Measurements from ENCODE around the gene LHX3. TPM values are rescaled to one million over a fixed set of nuclear protein-coding genes. Genes with fewer than 3 reads are reported as not detected.

Gene LHX3
- polyA plus RNA-seq, 1 donor from 2014 or later = not detected

DNA sequence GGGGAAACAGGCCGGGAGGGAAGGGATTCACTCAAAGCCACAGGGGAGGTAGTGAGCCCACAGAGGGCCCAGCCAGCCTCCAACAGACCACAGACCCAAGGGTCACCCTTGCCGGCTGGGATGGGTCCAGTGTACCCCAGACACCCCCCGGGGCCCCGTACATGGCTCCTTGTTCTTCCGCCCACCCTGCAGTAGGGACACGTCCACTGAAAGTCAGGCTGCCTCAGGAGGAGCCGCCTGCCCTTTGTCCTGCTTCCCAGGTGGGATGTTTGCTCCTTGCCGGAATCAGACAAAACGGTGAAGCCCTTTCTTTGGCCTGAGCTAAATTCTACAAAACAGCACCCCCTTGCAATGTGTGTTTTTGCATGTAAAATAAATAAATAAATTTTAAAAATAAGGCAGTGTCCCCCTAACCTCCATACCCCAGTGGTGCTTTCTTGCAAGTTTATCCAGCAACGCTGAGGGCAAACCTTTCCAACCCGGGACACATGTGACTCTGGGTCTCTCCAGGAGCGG, 25.8 kb downstream of the LHX3 start:
- Histone ChIP-seq H3K79me2 (replicated peaks; ENCODE audit: insufficient read depth, low read length) (no peaks in the 10 kb centered on the region), H3F3A (ENCODE audit: insufficient read depth, low read length, poor library complexity, severe bottlenecking) (no peaks in the 10 kb centered on the region), H2AFZ (ENCODE audit: low read depth, low read length) (no peak overlapping the region), H3K27ac (ENCODE audit: low read length) (no peak overlapping the region), H3K4me3 (ENCODE audit: low read length) (no peak overlapping the region), H3K9me3 (ENCODE audit: low read length) (no peaks in the 10 kb centered on the region), H3K27me3 (ENCODE audit: insufficient read depth, low read depth, low read length) (no peaks in the 10 kb centered on the region), H3K4me2 (ENCODE audit: low read length) (no peak overlapping the region), H3K36me3 (ENCODE audit: insufficient read depth, low read length) (no peaks in the 10 kb centered on the region), H3K9ac (ENCODE audit: low read length) (no peak overlapping the region), H4K20me1 (ENCODE audit: insufficient read depth) (no peaks in the 10 kb centered on the region), H3K9me2 (ENCODE audit: insufficient read depth, low read length) (no peaks in the 10 kb centered on the region)
- TF ChIP-seq MXI1 (conservative IDR thresholded peaks at IDR 0.05; ENCODE audit: poor library complexity, severe bottlenecking) (no peak), POLR2AphosphoS5 (IDR thresholded peaks at IDR 0.05) (no peak), RAD21 (conservative IDR thresholded peaks at IDR 0.05) (no peak), SMC3 (conservative IDR thresholded peaks at IDR 0.05; ENCODE audit: poor library complexity) (no peak), TAF1 (IDR thresholded peaks at IDR 0.05; ENCODE audit: low read depth) (no peak), EP300 (conservative IDR thresholded peaks at IDR 0.05; ENCODE audit: poor library complexity, severe bottlenecking) (no peak)
- TF ChIP-seq, protein P1, sequence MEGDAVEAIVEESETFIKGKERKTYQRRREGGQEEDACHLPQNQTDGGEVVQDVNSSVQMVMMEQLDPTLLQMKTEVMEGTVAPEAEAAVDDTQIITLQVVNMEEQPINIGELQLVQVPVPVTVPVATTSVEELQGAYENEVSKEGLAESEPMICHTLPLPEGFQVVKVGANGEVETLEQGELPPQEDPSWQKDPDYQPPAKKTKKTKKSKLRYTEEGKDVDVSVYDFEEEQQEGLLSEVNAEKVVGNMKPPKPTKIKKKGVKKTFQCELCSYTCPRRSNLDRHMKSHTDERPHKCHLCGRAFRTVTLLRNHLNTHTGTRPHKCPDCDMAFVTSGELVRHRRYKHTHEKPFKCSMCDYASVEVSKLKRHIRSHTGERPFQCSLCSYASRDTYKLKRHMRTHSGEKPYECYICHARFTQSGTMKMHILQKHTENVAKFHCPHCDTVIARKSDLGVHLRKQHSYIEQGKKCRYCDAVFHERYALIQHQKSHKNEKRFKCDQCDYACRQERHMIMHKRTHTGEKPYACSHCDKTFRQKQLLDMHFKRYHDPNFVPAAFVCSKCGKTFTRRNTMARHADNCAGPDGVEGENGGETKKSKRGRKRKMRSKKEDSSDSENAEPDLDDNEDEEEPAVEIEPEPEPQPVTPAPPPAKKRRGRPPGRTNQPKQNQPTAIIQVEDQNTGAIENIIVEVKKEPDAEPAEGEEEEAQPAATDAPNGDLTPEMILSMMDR (IDR thresholded peaks at IDR 0.05; ENCODE audit: poor library complexity, severe bottlenecking) = no peak
- TF ChIP-seq, protein P2, sequence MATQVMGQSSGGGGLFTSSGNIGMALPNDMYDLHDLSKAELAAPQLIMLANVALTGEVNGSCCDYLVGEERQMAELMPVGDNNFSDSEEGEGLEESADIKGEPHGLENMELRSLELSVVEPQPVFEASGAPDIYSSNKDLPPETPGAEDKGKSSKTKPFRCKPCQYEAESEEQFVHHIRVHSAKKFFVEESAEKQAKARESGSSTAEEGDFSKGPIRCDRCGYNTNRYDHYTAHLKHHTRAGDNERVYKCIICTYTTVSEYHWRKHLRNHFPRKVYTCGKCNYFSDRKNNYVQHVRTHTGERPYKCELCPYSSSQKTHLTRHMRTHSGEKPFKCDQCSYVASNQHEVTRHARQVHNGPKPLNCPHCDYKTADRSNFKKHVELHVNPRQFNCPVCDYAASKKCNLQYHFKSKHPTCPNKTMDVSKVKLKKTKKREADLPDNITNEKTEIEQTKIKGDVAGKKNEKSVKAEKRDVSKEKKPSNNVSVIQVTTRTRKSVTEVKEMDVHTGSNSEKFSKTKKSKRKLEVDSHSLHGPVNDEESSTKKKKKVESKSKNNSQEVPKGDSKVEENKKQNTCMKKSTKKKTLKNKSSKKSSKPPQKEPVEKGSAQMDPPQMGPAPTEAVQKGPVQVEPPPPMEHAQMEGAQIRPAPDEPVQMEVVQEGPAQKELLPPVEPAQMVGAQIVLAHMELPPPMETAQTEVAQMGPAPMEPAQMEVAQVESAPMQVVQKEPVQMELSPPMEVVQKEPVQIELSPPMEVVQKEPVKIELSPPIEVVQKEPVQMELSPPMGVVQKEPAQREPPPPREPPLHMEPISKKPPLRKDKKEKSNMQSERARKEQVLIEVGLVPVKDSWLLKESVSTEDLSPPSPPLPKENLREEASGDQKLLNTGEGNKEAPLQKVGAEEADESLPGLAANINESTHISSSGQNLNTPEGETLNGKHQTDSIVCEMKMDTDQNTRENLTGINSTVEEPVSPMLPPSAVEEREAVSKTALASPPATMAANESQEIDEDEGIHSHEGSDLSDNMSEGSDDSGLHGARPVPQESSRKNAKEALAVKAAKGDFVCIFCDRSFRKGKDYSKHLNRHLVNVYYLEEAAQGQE (IDR thresholded peaks at IDR 0.05; ENCODE audit: borderline replicate concordance) = no peak

DNA sequence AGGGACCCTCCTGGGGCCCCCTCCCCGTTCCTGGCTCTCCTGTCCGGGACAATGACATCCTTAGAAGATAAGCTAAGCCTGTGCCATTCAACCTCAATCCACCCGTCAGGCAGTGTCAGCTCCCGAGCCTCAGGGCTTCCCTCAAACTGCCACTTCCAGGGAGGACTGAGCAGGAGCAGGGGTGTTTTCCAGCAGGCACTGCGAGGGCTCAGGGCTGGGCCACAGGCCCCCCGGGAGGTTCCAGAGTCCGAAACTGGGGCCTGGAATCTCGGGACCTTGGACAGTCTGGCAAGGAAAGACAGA, 26.2 kb downstream of the LHX3 start:
- H3K79me2 ChIP-seq (replicated peaks; ENCODE audit: insufficient read depth, low read length) = no peaks in the 10 kb centered on the region
- no peak overlapping the region for H3K4me3 ChIP-seq (ENCODE audit: low read length)
- H4K20me1 ChIP-seq (ENCODE audit: insufficient read depth) = no peaks in the 10 kb centered on the region
- H3K9ac ChIP-seq (ENCODE audit: low read length) = no peak overlapping the region
- no peak for TF ChIP-seq POLR2AphosphoS5 (IDR thresholded peaks at IDR 0.05)
- TF ChIP-seq EZH2 (IDR thresholded peaks at IDR 0.05; ENCODE audit: borderline replicate concordance, insufficient read depth, low read length, poor library complexity, severe bottlenecking) = no peak
- TF ChIP-seq, protein P2 (IDR thresholded peaks at IDR 0.05; ENCODE audit: borderline replicate concordance) = no peak
- TF ChIP-seq TAF1 (IDR thresholded peaks at IDR 0.05; ENCODE audit: low read depth) = no peak
- TF ChIP-seq RAD21 (conservative IDR thresholded peaks at IDR 0.05) = no peak
- TF ChIP-seq, protein P1 (IDR thresholded peaks at IDR 0.05; ENCODE audit: poor library complexity, severe bottlenecking) = no peak
- TF ChIP-seq MXI1 (conservative IDR thresholded peaks at IDR 0.05; ENCODE audit: poor library complexity, severe bottlenecking) = no peak
- H2AFZ ChIP-seq (ENCODE audit: low read depth, low read length) = no peak overlapping the region
- no peaks in the 10 kb centered on the region for H3K27me3 ChIP-seq (ENCODE audit: insufficient read depth, low read depth, low read length)
- H3K4me2 ChIP-seq (ENCODE audit: low read length) = no peak overlapping the region
- no peaks in the 10 kb centered on the region for H3F3A ChIP-seq (ENCODE audit: insufficient read depth, low read length, poor library complexity, severe bottlenecking)
- no peak overlapping the region for H3K27ac ChIP-seq (ENCODE audit: low read length)
- no peaks in the 10 kb centered on the region for H3K9me2 ChIP-seq (ENCODE audit: insufficient read depth, low read length)
- H3K9me3 ChIP-seq (ENCODE audit: low read length) = no peaks in the 10 kb centered on the region
- H3K36me3 ChIP-seq (ENCODE audit: insufficient read depth, low read length) = no peaks in the 10 kb centered on the region
